ENCODE measurements around the gene SRC.

SRC gene

DNA sequence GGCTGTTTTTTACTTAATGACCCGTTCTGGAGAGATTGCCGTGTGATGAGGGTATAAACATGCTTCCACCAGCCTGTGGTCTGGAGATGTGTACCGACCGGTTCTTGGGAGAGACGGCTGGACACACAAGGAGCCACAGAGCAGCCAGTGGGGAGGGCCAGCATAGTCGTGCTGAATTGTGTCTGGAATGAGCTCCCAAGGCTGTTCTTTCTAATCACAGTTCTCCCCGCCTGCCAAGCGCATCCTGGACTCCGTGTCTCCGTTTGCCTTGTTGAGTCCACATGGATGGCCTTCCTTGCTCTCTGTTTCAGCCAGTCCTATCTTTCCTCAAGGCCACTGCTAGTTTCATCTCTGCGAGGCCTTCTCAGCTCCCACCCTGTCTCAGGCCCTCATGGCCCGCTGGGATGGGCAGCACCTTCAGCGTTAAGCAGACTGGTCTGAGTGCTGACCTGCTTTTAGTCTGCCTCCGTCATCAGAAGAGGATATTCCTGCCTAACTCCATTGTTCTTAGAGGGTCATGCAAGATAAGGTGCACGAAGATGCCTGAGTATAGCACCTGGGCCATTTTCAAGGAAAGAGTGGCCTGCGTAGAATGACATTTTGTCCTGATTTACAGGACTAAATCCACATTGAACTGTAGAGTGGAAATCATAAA is 35.9 kb upstream of the SRC start:
- Mint-ChIP-seq H3K4me1 (ENCODE audit: low read depth) (peaks cover 22% of the 10 kb centered on the region), H3K27ac (no peak overlapping the region), H3K27me3 (no peaks in the 10 kb centered on the region), H3K4me3 (no peak overlapping the region), H3K36me3 (ENCODE audit: low read depth) (peaks cover 38% of the 10 kb centered on the region), H3K9me3 (no peaks in the 10 kb centered on the region)

DNA sequence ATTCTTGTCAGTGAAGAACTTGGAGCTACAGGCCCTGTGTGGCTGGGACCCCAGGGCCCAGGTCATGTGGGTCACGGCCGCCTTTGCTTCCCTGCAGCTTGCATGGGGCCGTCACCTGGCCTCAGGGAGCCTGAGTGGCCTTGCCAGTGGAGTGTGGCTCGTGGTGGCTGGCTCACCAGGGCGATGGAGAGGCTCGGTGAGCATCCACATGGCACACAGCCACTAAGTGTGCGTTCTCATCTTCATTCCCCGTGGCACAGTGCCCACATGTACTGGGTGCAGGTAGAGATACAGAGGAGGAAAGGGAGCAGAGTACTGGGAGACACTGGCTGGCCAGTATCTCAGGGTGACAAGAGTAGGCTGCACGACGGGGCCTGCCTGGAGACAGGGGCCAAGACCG is 35.0 kb upstream of the SRC start:
- Mint-ChIP-seq H3K4me1 (ENCODE audit: low read depth) (peaks cover 31% of the 10 kb centered on the region), H3K9me3 (no peaks in the 10 kb centered on the region), H3K27me3 (no peaks in the 10 kb centered on the region), H3K27ac (no peak overlapping the region), H3K4me3 (no peak overlapping the region), H3K36me3 (ENCODE audit: low read depth) (peaks cover 33% of the 10 kb centered on the region)

DNA sequence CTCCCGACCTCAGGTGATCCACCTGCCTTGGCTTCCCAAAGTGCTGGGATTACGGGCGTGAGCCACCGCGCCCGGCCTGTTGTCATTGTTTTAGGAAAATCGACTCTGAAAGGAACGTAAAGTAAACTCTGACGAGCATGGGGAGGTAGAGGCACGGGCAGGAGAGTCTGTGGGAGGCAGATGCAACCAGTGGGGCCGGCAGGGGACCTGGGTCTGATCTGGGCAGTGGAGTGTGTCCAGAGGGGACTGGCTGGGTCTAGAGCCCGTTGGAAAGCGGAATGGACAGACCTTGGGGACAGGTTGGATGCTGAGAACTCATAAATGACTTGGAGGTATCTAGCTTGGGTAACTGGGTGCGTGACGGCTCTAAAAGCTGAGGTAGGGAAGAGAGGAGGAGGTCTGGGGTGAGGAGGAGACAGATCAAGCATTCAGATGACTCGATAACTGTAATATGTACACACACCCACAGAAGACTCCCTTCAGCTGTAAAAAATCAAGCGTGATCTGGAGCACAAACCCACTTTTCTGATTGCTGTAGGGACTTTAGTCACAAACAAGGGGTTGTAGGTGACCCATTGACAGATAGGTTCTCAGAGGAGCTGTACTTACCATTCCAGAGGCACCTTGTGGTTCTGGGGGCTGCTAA is 34.1 kb upstream of the SRC start:
- peak overlapping the region; percentile 27 for H3K27ac Mint-ChIP-seq
- peaks cover 39% of the 10 kb centered on the region for H3K4me1 Mint-ChIP-seq (ENCODE audit: low read depth)
- H3K27me3 Mint-ChIP-seq = no peaks in the 10 kb centered on the region
- H3K4me3 Mint-ChIP-seq = no peak overlapping the region
- no peaks in the 10 kb centered on the region for H3K9me3 Mint-ChIP-seq
- H3K36me3 Mint-ChIP-seq (ENCODE audit: low read depth) = peaks cover 34% of the 10 kb centered on the region

DNA sequence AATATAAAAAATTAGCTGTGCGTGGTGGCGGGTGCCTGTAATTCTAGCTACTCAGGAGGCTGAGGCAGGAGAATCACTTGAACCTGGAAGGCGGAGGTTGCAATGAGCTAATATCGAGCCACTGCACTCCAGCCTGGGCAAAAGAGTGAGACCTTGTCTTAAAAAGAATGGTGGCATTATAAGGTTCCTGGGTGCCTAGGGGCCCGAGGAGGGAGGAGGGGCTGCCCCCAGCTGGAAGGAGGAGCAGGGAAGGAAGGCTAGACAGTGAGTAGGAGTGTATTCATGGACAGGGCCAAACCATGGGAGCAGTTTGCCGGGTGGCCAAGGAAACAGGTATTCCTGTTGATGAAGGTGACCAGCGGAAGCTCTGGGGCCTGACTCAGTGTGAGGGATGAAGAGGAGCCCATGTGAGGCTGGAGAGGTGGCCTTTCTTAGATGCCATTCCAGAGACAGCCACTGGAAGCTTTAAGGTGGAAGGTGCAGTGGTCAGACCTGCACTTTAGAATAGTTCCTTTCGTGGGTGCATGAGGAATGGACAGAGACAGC is 32.3 kb upstream of the SRC start:
- Mint-ChIP-seq H3K27ac (peak overlapping the region; percentile 22), H3K4me1 (ENCODE audit: low read depth) (peaks cover 43% of the 10 kb centered on the region), H3K27me3 (no peaks in the 10 kb centered on the region), H3K4me3 (no peak overlapping the region), H3K9me3 (no peaks in the 10 kb centered on the region), H3K36me3 (ENCODE audit: low read depth) (peaks cover 32% of the 10 kb centered on the region)

DNA sequence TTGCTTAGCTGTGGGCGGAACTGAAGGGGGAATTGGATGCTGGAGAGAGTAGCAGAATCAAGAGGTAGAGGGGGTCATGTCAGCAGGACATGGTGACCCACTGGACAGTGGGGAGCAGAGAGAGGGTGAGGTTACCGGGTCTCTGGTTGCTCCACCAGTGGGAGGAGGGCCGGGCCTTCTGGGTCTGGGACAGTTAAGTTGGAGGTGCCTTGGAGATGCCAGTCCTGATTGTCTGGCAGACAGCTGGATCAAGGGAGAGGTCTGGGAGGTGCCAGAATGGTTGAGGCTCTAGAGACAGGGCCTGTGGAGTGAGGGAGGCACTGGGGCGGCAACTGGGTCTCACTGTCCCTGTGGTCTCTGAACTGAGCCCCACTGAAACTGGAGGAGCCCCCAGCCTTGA is 31.8 kb upstream of the SRC start:
- no peaks in the 10 kb centered on the region for H3K9me3 Mint-ChIP-seq
- H3K36me3 Mint-ChIP-seq (ENCODE audit: low read depth) = peaks cover 28% of the 10 kb centered on the region
- H3K4me3 Mint-ChIP-seq = no peak overlapping the region
- H3K4me1 Mint-ChIP-seq (ENCODE audit: low read depth) = peaks cover 41% of the 10 kb centered on the region
- H3K27me3 Mint-ChIP-seq = no peaks in the 10 kb centered on the region
- peak overlapping the region; percentile 22 for H3K27ac Mint-ChIP-seq

DNA sequence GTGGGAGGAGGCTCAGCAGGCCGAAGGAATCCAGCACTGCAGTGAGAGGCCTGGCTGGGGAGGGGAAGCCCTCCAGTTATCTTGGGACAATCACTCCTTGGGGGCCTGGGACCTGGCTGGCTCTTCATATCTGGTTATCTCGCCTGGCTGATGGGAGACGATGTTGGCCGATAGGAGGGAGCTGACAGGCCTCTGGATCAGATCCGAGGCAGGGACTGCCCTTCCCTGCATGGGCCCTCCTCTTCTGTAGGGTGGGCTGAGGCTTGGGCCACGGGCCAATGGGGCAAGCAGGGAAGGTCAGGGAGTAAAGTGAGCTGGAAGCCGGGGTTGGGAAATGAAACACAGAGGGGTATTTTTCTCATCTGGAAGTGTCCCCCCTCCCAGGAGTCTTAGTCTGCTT is 31.3 kb upstream of the SRC start:
- no peak overlapping the region for H3K4me3 Mint-ChIP-seq
- no peaks in the 10 kb centered on the region for H3K27me3 Mint-ChIP-seq
- peaks cover 41% of the 10 kb centered on the region for H3K4me1 Mint-ChIP-seq (ENCODE audit: low read depth)
- H3K36me3 Mint-ChIP-seq (ENCODE audit: low read depth) = peaks cover 27% of the 10 kb centered on the region
- H3K27ac Mint-ChIP-seq = no peak overlapping the region
- no peaks in the 10 kb centered on the region for H3K9me3 Mint-ChIP-seq

DNA sequence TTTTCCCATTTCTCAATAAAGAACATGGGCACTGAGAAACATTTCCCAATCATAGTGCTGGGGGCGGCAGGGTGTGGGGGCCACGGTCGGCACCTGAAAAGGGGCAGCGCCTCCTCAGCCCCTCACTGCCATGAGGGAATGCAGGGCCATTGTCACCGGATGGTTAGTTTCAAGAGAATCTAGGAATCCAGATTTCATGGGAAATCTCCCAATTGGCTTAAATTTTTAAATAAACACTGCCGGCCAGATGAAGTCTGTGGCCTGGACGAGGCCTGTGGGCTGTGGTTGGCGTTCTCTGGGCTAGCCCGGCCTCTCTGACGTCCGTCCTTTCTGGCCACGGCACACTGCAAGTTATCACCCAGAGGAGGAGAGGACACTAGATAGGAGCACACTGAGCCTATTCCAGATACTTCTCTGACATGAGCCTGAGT is 30.9 kb upstream of the SRC start:
- Mint-ChIP-seq H3K4me3 (no peak overlapping the region), H3K27ac (peak overlapping the region; percentile 47), H3K27me3 (no peaks in the 10 kb centered on the region), H3K36me3 (ENCODE audit: low read depth) (peaks cover 23% of the 10 kb centered on the region), H3K4me1 (ENCODE audit: low read depth) (peaks cover 41% of the 10 kb centered on the region), H3K9me3 (no peaks in the 10 kb centered on the region)

DNA sequence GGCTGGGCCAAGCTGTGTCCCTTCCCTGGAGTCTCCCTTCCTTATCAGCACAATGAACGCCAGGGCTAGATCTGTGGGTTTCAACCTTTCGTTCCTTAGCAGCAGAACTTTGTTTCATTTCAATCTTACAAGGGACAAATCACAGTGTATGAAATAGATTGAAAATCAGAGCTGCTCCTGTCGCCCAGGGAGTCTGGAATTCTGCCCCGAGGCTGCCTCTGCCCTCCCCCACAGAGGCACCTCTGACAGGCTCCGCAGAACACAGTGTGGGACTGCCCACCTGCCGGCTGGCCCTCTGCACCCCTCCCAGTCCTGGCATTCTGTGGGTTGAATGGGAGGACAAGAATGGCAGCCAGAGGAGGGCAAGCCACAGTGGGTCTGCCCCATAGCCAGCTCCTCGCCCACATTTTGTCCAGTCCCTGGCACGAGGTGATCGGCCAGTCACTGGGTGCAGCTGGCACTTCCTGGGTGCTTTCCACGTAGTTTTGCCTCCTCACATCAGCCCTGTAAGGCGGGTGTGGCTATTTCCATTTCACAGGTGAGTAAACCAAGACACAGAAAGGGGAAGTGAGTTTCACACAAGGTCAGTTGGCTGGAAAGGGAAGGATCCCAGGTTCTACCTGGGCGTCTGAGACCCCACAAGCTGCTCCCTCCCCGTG is 30.4 kb upstream of the SRC start:
- H3K4me1 Mint-ChIP-seq (ENCODE audit: low read depth) = peaks cover 41% of the 10 kb centered on the region
- no peaks in the 10 kb centered on the region for H3K27me3 Mint-ChIP-seq
- H3K9me3 Mint-ChIP-seq = no peaks in the 10 kb centered on the region
- H3K4me3 Mint-ChIP-seq = peak overlapping the region; percentile 4
- H3K27ac Mint-ChIP-seq = peak overlapping the region; percentile 92
- H3K36me3 Mint-ChIP-seq (ENCODE audit: low read depth) = peaks cover 18% of the 10 kb centered on the region

DNA sequence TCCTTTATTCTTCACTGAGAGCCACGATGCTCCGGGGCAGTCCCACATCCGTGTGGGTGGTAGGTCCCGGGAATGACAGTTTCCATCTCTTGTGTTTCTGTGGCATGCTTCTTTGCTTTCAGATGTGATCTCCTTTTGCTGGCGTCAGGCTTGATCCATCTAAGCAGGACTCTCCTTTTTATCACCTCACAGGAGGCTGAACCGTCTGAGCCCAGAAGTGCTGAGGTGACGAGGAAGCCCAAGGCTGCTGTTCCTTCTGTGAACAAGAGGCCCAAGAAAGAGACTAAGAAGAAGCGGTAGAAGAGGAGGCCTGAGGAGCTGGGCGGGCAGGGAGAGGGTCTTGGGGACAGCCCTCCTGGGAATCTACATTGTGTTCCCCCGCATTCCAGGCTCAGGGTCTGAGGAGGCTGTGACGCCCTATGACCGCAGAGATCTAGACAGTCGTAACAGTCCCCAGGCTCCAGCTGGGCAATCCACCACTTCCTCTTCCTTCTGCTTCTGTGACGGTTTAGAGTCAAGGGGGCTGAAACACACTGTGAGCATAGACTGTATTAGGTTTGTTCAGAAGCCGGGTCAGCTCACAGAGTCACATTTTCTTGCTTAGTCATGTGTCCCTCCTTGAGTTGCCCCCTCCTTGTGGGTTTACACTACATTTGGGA is 29.7 kb upstream of the SRC start:
- peak overlapping the region; percentile 4 for H3K4me3 Mint-ChIP-seq
- H3K27me3 Mint-ChIP-seq = no peaks in the 10 kb centered on the region
- H3K9me3 Mint-ChIP-seq = no peaks in the 10 kb centered on the region
- peaks cover 17% of the 10 kb centered on the region for H3K36me3 Mint-ChIP-seq (ENCODE audit: low read depth)
- H3K27ac Mint-ChIP-seq = peak overlapping the region; percentile 92
- peaks cover 41% of the 10 kb centered on the region for H3K4me1 Mint-ChIP-seq (ENCODE audit: low read depth)

DNA sequence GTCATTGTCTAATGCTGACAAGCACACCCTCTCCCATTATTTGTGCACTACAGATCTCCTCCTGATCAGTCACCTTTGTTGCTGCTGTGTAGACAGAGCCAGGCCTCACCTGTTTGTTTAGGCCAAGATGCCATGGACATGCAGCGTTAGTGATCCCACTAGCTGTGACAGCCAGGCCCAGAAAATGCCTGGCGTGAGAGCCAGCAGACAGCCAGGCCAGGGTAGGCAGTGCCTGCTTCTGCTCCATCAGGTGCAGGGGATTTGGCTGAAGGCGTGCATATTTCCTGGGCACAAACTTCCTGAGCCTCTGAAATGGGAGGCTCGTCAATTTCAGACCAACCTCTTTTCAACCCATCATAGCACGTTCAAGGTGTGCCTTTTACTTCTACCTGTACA is 29.2 kb upstream of the SRC start:
- Mint-ChIP-seq H3K9me3 (no peaks in the 10 kb centered on the region), H3K4me3 (no peak overlapping the region), H3K4me1 (ENCODE audit: low read depth) (peaks cover 41% of the 10 kb centered on the region), H3K36me3 (ENCODE audit: low read depth) (peaks cover 16% of the 10 kb centered on the region), H3K27me3 (no peaks in the 10 kb centered on the region), H3K27ac (peak overlapping the region; percentile 92)

DNA sequence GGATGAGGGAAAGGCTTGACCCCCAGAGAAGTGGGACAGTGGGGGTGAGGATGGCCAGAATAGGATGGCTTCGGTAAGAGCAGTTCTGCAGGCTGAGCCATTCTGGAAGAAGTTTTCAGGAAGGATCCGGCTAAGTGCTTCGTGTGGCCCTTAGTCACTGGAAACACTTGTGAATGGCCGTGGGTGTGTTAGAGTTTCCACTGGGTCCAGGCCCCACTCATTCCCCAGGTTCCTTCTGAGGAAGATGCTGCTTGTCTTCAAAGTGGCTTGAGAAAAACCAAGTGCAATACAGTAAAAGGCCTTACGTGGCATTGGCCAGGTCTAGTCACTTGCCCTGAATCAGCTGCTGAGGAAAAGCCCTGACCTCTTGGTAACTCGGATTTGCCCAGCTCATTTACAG is 28.6 kb upstream of the SRC start:
- Mint-ChIP-seq H3K36me3 (ENCODE audit: low read depth) (peaks cover 12% of the 10 kb centered on the region), H3K9me3 (no peaks in the 10 kb centered on the region), H3K27ac (no peak overlapping the region), H3K4me3 (no peak overlapping the region), H3K27me3 (no peaks in the 10 kb centered on the region), H3K4me1 (ENCODE audit: low read depth) (peaks cover 41% of the 10 kb centered on the region)

DNA sequence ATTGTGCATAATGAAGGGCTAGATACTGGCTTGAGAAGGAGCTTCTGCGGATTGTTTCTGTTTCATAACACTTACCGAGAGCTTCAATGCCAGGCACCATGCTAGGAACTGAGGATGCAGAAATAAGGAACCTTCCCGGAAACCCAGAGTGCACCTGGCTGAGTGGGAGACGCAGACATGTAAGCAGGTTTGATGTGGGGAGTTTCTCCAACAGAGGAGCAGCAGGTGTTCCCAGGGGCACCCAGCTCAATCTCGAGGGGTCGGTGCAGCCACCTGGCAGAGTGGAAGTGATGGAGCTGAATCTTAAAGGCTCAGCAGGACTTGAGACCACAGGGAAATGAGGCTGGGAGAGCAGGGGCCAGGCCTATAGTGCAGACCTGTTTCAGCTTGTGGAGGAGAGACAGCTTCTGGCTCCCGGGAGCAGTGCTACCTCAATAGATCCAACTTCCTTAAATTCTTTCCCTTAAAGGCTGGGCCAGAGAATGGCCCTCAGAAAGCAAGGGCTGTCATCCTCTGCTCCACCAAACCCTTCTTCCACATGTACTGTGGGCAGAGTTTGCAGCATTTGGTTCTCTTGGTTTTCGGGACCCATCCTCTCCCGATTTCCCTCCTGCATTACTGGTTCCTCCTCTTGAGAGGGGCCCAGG is 27.8 kb upstream of the SRC start:
- Mint-ChIP-seq H3K4me1 (ENCODE audit: low read depth) (peaks cover 38% of the 10 kb centered on the region), H3K4me3 (no peak overlapping the region), H3K27ac (no peak overlapping the region)

DNA sequence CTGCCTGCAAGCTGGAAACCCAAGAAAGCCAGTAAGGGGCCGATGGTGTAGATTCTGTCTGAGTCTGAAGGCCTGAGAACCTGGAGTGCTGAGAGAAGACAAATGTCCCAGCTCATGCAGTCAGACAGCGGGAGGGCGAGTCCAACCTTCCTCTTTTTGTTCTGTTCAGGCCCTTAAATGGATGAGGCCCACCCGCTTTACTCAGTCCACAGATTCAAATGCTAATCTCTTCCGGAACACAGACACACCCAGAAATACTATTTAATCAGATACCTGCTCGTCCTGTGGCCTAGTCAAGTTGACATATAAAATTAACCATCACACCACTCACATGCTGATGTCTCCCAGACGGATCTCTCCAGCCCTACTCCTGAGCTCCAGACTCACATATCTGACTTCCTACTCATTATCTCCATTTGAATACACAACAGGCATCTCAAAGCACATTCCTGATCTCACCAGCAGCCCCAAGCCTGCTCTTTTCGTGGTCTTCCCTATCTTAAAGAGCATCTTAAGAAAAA is 26.7 kb upstream of the SRC start:
- no peak overlapping the region for H3K27ac Mint-ChIP-seq

More for the DNA sequence above, 27.8 kb upstream of the SRC start:
- Mint-ChIP-seq H3K27me3 (no peaks in the 10 kb centered on the region), H3K9me3 (no peaks in the 10 kb centered on the region), H3K36me3 (ENCODE audit: low read depth) (peaks cover 15% of the 10 kb centered on the region)

DNA sequence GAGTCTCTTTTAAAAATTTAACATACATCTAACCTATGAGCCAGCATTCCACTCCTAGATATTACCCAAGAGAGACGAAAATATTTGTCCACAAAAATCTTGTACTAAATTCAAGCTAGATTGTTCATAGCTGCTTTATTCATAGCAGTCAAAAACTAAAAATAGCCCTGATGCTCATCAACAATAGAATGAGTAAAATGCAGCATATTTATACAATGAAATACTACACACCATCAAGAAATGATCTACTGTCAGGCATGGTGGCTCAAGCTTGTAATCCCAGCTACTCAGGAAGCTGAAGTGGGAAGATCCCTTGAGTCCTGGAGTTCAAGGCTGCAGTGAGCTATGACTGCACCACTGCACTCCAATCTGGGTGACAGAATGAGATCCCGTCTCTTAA is 22.0 kb upstream of the SRC start:
- Mint-ChIP-seq H3K4me3 (no peak overlapping the region), H3K27me3 (no peaks in the 10 kb centered on the region), H3K36me3 (ENCODE audit: low read depth) (peaks cover 6% of the 10 kb centered on the region), H3K4me1 (ENCODE audit: low read depth) (no peaks in the 10 kb centered on the region), H3K27ac (no peak overlapping the region), H3K9me3 (no peaks in the 10 kb centered on the region)

More for the DNA sequence above, 26.7 kb upstream of the SRC start:
- H3K4me3 Mint-ChIP-seq = no peak overlapping the region
- peaks cover 15% of the 10 kb centered on the region for H3K36me3 Mint-ChIP-seq (ENCODE audit: low read depth)
- H3K27me3 Mint-ChIP-seq = no peaks in the 10 kb centered on the region
- peaks cover 32% of the 10 kb centered on the region for H3K4me1 Mint-ChIP-seq (ENCODE audit: low read depth)
- no peaks in the 10 kb centered on the region for H3K9me3 Mint-ChIP-seq

All from stimulated activated naive CD8-positive, alpha-beta T cell treated with anti-CD3 and anti-CD28 coated beads, Interleukin-15, Interleukin-2, amounts not matched to agents 100 ng/mL and 50 ng/mL, for 24 hours (primary cell).